SK-N-DZ (cell line): ENCODE measurements around the gene MYDGF.

Experiments
- DNase-seq: peaks from one replicate; pipeline ENCODE4 v3.0.0-alpha.2; 2015; ENCODE audit warnings: low spot score

The MYDGF gene

DNA sequence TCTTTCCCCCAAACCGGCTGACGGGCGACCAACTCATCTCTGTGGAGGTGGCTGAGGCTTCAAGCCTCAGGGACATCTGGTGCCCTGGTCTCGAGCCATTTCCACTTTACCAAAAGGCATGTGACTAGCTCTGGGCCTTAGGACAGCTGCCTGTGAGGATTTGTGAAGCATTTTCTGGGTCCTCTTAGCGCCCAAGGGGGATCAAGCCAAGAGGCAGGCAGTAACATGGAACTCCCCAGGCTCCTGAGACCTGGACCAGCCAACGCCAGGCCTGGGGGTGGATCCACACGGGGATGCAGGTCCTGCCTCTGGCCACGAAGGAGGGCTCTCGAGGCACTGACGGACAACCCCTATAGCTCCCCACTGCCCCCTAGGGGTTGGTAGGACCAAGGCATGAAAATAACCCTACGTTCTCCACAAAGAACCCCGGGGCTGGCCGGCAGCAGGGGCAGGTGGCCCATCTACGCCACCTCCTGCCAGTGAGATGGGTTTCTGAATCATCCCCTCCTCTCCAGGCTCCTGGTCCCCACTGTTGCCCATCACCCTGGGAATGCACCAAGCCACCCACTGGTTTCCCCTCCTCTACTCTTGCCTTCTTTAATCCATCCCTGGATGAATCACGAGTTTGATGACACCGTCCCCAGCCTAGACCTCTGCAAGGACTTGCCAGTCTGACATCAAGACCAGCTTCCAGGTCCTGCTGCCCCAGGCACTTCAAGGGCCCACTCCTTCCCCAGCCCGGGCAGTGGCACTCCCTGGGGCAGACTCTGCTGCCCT is 7.0 kb upstream of the MYDGF start:
- peak; percentile 37 for DNase-seq

DNA sequence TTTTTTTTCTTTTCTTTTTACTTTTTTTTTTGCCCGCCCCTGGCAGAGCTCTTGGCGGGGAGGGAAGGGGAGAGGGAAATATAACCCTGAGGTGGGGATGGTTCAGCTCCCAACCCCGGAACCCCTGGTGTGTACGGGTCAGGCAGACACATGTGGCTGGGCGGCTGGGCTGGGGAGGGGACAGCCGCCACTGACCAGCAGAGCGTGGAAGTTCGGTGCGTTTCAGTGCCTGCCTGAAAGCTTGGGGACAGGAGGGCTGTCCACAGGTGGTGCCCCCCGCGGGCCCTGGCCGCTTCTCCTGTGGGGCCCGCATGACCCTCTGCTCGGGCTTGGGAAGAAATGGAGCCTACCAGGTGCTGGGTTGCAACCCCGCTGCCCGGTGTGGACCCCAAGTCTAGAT is 5.2 kb upstream of the MYDGF start:
- no peak for DNase-seq

DNA sequence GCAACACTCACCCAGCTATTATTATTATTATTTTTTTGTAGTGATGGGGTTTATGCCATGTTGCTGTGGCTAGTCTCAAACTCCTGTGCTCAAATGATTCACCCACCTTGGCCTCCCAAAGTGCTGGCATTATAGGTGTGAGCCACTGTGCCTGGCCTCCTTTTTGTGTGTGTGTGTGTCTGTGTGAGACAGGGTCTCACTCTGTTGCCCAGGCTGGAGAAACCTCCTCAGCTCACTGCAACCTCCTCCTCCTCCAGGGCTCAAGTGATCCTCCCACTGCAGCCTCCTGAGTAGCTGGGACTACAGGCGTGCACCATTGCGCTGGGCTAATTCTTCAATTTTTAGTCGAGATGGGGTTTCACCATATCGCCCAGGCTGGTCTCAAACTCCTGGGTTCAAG is 3.6 kb upstream of the MYDGF start:
- DNase-seq: no peak

DNA sequence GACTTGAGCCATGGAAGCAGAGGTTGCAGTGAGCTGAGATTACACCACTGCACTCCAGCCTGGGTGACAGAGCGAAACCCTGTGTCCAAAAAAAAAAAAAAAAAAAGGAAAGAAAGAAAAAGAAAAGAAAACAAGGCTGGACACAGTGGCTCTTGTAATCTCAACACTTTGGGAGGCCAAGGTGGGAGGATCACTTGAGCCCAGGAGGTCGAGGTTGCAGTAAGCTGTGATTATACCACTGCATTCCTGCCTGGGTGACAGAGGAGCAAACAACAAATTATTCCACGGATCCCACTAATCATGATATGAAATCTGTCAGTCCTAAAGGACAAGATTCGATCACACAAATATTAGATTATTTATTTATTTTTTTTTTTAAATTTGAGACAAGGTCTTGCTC is 3.1 kb upstream of the MYDGF start:
- DNase-seq: no peak

DNA sequence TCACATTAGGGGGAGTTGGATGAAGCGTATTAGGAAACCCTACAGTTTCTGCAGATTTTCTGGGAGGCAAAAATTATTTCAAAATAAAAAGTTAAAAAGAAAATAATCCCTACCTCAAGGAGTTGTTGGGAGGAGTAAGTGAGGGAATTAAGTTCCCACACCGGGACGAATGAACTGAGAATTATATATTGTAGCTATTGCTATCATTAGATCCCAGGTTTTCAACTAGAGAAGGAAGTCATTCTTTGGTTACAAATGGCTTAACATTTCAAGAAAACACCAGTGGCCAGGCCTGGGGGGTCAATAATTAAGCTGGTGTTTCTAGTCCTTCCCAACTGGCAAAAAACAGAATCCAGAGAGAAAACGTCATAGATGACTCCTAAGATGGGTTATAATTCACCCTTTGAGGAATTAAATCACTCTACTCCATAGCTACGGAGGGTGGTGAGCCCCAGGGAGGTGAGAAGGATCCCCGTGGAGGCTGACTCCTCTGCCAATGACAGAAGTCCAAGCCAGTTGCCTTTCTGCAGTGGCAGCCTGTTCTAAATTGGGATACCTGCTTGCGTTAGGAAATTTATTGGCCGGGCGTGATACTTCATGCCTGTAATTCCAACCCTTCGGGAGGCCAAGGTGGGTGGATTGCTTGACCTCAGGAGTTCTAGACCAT is 1.2 kb upstream of the MYDGF start:
- DNase-seq: no peak

DNA sequence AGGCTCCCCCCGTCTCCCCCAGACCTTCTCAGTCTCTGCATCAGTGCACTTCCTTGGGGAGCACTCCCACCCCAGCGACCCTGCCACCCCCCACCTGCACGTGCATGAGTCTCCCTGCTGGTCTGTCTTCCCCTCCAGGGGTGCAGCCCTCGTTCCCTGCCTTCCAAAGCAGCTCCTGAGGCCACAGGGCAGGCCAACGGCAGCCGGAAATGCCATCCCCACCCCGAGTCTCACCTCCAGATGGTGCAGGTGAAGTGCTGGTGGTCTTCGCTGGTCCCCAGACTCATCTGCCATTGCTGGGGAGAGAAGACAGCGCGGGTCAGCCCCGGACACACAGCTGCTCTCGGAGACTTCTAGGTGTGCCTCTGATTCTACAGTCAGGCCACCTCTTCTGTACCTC is 5.5 kb downstream of the MYDGF start:
- DNase-seq: no peak

DNA sequence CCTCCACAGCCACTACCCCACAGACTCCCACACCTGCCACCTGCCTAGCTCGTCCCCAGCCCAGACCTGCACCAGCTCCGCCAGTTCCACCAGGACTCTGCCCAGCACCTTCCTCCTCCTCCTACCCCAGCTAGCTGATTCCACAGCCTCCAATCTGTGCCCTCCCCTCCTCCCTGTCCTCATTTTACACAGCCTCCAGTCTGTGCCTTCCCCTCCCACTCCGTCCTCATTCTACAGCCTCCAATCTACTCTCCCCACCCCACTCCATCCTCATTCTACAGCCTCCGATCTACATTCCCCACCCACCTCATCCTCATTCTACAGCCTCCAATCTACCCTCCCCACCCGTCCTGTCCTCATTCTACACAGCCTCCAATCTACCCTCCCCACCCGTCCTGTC is 7.3 kb downstream of the MYDGF start:
- no peak for DNase-seq

DNA sequence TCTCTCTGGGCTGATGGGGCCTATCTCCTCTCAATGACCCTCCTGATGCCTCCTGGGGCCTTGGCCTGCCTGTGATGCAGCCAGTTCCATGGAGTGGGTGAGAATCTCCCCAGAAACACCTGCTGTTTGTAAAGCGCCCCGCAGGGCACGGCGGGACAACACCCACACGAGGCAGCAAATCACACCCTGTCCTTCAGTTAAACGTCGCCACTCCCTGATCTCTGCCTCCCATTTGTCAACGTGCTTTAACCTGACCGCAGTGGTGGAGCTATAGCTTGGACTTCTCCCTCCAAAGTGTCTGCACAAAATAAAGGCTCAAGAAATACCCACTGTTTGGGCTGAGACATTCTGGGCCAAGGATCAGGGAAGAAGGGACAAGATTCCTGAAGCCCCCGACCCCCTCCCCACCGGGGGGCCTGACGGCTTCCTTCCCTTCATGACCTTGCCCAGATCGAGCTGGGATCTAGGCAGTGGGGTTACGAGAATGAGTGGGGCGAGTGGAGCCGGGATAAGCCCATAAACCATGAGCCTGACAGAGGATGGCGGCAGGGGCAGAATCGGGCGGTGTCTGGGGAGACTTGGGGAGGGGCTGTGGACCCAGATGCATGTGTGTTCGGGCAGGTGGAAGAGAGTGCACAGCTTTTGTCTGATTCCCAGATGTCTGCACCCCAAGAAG is 8.0 kb downstream of the MYDGF start:
- DNase-seq: no peak

DNA sequence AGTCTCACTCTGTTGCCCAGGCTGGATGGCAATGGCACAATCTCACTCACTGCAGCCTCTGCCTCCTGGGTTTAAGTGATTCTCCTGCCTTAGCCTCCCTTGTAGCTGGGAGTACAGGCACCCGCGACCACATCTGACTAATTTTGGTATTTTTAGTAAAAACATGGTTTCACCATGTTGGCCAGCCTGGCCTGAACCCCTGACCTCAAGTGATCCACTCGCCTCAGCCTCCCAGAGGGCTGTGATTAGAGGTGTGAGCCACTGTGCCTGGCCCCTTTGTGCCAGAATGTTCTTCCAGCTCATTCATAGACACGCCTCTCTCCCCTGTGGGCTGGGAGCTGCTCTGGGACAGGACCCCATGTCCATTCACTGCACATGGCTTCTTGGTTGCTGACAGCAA is 9.1 kb downstream of the MYDGF start:
- DNase-seq: no peak

DNA sequence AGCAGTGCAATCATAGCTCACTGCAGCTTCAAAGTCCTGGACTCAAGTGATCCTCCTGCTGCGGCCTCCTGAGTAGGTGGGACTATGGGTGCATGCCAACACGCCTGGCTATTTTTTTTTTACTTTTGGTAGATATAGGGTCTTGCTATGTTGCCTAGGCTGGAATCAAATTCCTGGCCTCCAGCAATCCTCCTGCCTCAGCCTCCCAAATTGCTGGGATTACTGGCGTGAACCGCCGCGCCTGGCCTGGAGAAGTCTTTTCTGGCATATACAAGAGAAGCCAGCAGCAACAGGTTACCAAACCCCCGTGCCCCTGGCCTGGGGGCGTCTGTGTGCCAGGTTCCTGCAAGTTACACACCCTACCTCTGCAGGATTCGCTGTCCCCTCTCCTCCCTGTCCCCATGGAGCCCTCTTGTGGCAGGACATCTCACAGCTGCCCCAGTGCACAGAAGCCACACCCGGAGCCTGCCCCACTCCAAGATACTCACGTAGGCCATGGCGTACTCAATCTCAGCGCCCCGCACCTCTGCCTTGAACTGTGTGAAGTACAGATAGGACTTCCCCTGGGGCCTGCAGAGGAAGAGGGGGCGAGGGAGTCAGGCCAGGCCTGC is 9.9 kb downstream of the MYDGF start:
- DNase-seq: no peak

DNA sequence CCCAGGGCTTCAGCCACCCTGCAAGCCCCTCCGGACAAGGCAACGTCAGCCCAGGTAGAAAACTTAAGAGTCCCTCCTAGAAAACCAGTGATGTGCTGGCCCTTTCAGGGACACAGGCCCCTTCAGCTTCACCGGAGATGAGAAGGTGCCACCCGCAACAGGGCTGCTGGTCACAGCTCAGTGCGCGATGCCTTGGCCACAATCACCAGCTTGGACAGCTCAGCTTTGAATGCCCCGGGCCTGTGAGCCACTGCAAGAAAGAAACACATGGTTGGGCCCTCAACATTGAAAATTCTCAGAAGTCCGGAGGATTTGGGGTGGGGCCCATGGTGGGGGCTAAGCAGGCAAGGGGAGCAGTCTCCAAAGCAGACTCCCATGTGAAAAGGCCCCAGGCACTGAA is 12.3 kb downstream of the MYDGF start:
- DNase-seq: no peak

DNA sequence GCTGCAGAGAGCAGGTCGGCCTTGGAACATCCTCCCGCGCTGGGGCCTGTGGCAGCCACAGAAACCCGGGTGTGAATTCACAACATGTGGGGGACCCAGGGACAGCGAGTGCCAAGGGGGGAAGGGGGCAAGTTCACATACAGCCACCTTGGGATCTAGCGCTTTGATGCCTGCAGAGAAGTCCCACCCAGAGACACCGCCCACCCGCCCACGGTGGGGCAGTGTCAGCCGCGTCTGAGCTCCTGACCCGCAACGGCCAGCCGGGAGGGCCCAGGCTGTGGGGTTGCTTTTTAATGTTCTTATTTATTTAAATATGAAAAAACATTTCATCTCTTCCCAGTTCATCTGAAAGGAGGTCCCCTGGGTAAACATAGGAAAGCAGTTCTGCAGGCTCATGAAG is 12.9 kb downstream of the MYDGF start:
- DNase-seq: no peak

DNA sequence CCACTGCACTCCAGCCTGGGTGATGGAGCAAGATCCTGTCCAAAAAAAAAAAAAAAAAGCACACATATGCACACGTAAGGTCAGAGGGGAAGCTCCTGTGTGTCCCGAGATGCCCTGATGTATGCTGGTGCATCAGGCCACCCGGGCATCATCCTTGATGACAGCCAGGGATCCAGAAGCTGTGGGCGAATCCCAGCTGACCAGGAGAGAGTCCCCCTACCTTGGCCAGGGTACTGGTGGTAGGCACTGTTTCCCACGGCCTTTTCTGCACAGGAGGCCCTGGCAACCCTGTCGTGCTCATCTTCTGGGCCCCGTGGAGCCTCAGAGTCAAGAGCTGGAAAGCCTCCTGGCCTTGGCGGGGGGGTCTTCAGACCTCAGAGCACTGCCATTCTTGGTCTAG is 14.0 kb downstream of the MYDGF start:
- DNase-seq: no peak

DNA sequence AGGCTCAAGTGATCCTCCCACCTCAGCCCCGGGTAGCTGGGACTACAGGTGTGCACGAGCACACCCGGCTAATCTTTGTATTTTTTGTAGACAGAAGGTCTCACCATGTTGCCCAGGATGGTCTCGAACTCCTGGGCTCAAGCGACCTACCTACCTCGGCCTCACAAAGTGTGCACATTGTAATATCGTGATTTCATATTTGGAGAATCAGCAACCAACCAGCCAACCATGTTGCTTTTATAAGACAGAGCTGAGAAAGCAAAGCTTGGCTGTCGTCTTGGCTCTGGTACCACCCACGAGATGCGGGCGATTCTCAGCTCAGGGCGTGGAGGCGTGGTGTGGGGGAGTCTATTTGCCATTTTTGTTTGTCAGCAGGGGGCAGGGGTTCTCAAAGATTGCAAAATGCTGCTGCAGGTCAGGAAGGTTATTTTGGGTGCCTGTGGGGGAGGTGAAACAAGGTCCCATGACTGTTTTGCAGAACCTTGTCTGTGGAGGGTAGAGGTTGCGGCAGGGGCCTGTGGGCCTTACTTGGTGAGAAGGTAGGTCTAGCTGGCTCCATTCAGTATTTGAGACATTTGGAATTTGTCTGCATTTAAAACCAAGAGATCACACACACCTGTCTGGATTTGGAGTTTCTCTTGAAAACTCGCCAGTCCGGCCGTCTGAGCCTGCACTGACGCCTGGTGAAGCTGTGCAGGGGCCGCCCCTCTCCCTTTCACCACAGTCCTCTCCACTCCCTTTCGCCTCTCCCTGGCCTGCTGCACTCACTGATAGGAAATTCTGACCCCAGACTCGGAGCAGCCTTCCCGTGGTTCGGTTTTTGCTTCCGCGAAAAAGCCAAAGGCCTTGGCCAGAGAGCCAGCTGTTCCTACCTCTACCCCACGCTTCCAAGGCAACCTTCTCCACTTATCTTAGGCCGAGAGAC is 15.4 kb downstream of the MYDGF start:
- DNase-seq: no peak

DNA sequence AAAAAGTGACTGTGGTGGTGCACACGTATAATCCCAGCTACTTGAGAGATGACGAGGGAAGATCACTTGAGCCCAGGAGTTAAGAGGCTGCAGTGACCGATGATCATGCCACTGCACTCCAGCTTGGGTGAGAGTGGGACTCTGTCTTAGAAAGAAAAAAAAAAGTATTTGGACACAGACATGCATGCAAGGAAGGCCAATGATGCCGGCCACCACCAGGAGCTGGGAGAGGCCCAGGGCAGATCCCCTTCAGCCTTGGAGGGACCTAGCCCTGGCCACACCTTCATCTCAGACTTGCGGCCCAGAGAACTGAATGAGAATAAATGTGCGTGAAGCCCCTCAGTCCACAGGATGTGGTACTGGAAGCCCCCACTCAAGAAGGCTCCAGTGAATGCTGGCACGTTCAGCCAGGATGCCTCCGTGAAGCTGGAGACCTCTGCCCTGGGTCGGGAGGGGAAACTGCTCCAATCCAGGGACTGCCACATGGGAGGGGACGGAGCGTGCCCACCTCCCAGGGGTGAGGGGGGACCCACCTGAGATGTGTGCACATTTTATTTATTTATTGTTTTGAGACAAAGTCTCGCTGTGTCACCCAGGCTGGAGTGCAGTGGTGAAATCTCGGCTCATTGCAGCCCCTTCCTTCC is 16.2 kb downstream of the MYDGF start:
- no peak for DNase-seq

DNA sequence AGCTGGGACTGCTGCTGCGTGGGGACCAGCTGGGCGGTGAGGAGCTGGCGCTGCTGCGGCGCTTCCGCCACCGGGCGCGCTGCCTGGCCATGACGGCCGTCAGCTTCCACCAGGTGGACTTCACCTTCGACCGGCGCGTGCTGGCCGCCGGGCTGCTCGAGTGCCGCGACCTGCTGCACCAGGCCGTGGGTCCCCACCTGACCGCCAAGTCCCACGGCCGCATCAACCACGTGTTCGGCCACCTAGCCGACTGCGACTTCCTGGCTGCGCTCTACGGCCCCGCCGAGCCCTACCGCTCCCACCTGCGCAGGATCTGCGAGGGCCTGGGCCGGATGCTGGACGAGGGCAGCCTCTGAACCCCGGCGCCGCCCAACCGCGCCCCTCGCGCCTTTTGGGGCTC is 18.1 kb downstream of the MYDGF start:
- DNase-seq: no peak

DNA sequence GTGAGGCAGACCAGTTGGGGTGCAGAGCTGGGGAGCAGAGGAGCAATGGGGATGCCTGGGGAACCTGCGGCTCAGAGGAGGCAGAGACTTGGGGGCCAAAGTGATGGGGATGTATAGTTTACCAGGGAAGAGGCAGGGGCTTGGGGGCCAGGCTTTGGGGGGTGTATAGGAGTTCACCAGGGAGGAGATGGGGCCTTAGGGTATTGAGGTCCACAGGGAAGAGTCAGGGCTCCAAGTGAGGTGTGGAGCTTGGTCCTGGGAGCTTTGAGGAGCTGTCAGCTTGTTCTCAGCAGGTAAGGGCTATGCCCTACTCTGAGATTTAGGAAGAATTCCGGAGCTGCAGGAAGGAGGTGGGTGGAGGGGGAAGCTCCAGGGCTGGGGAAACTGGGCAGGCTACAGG is 20.0 kb downstream of the MYDGF start:
- no peak for DNase-seq

DNA sequence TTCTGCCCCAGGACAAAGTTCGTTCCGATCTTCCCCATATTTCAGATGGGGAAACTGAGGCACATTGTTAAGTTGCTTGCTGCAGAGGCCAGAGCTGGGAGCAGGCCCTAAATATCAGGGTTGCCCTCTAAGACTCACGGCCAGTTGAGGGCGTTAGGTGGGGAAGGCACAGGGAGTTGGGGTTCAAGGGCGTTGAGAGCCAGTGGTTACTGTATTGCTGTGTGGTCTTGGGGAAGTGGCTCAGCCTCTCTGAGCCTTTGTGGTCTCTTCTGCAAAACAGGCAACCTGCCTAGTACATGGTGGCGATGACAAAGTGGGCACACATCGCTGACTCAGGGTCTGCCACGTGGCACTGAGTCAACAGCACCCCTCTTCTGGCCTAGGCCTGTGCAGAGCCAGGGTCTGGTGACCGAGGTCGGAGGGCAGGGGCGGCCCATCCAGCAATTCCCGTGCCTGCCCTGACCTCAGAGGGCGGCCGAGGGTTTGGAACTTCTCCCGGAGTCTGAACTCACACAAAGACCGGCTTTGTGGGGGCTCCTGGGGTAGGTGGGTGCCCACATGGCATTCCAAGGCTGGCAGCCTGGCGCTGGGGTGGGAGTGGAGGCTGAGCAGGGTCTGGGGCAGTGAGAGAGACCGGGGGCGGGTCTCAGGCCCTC is 20.6 kb downstream of the MYDGF start:
- no peak for DNase-seq

DNA sequence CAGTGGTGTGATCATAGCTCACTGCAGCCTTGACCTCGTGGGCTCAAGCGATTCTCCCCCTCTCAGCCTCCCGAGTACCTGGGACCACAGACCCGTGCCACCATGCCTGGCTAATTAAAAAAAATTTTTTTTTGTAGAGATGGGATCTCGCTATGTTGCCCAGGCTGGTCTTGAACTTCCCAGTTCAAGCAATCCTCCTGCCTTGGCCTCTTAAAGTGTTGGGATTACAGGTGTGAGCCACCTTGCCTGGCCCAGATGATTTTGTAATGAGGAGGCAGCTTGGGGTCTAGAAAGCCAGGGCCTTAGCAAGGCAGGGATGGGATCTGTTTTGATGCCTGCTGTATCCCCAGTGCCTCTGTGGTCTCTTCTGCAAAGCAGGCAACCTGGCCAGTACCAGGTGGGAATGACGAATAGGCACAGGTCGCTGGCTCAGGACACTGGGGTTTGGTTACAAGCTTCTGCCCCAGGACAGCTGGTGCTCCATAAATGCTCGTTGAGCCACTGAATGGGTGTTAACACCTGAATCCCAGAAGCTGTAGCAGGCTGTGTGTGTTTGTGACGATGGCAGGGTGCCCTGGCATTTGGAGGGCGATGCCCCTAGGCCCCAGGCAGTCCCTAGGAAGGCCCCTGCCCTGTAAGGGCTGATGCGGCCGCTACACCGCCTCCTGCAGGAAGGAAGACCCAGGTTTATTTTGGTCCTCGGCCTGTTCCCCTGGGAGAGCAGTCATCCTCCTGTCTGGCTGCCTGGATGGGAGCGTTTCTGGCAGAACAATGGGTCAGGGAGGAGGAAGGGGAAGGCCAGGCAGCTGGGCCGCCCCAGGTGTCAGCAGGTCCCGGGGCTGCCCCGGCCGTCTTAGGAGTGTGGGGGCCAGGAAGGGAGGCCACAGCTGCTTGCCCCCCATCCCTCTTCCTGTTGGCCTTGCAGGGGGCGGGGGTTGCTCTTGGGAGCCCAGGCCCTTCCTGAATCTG is 22.2 kb downstream of the MYDGF start:
- no peak for DNase-seq
